ENCODE results near the gene IFFO2.

The IFFO2 gene

DNA sequence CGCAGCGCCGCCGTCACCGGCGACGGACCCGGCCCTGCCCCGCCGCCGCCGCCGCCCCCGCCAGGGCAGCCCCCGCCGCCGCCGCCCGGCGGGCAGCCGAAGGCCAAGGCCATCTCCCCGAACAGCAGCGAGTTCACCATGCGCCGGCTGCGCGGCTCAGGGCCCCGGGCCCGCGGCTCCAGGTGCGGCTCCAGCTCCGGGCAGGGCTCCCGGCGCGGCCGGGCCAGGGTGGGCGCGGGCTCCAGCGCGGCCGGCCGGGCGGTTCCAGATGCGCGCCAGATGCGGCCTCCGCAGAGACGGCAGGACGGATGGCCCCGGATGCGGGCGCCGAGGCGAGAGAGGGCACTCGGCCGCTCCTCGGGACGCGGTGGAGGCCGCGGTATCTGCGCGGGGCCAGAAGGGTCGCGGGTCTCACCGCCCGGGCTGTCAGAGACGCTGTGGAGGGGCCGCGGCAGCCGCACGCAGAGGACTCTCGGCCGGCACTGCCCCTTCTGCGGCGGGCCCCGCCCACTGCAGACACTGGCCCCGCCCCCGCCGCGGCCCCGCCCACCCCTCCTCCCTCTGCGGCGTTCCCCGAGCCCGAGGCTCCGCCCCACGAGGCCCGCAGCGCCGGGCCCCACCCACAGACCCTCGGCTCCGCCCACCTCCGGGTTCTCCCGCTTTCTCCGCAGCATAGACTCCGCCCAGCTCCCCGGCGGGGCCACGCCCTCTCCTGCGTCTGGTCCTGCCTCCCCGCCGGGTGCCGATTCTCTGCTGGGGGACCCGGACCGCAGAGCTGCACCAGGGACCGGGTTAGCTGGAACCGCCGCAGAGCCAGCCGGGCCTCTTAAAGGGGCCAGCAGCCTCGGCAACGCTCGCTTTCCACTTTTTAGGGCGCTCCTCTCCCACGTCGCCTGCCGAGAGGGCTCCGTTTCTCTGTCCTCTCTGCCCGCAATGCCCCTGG, at the start of gene IFFO2:
IFFO2 (minus strand) TSS at position 484 of the 943 bp plus-strand sequence; CDS start at position 140, 344 bp downstream.
- peak; percentile 97 for DNase-seq (ENCODE audit: low spot score)

DNA sequence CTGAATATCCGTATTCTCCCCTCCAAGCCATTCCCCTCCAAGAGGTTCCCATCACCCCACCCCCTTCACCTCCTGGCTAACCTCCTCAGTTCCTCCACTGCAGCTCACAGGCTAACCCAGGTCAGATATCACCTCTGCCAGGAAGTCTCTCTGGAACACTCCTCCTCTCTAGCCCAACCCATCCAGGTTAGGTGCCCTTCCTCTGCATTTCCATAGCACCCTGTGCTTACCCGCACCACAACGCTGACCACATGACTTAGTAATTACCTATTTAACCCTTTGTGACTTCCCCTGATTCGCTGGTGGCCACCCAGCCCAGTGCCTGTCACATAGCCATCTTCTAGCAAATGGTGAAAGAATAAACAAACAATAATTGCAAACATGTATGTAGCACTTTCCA, 49.5 kb upstream of the IFFO2 start:
- no peak for DNase-seq (ENCODE audit: low spot score)

DNA sequence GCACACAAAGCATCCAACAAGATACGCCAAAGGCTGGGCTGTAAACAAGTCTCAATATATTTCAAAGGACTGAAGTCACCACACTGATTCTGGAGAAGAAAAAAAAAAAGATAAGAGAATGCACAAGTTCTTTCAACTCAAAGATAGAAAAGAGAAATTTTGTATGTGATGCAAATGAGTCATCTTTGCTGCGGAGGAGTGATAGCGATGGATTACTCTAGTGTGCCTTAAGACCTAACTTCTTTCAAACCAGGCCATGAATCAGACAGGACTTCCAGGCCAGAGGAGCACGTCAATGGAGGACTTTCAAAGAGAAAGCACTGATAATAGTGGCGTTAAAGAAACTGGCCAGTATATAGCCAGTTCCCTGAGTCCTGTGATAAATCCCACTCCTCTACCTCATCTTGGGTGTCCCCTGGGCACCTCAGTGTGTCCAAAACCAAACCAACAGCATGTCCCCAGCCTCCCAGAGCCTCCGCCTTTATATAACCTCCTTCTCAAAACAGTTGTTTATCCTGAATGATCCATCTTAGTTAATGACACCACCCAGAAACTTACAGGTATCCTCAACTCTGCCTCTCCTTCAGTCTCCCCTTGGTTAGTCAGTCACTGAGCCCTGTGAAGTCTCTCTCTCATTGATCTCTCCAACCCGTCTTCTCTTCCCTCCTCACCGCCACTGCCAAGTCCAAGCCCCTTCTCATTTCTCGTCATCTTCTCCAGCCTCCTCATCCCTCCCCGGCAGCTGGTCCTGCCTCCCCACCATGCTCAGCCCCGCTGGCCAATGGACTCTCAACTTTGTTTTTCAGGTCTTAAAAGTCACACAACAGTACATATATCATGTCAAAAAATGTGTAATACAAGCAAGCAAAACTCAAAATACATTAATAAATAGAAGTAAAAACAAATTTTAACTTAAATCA, 47.2 kb upstream of the IFFO2 start:
- DNase-seq (ENCODE audit: low spot score): no peak

DNA sequence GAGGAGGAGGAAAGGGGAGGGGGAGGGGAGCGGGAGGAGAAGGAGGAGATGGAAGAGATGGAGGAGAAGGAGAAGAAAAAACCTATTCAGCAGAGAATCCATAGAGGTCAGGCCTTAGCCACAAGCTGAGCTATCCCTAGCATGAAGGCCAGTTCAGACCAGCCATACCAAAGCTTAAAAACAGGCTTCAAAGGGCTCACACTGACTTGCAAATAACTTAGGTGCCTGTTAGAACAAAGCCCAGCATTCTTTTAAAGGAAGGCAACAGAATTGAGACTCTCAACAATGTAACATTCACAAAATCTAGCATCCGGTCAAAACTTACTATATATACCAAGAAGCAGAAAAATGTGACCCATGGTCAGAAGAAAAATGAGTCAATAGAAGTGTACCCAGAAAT, 43.6 kb upstream of the IFFO2 start:
- DNase-seq (ENCODE audit: low spot score): no peak

DNA sequence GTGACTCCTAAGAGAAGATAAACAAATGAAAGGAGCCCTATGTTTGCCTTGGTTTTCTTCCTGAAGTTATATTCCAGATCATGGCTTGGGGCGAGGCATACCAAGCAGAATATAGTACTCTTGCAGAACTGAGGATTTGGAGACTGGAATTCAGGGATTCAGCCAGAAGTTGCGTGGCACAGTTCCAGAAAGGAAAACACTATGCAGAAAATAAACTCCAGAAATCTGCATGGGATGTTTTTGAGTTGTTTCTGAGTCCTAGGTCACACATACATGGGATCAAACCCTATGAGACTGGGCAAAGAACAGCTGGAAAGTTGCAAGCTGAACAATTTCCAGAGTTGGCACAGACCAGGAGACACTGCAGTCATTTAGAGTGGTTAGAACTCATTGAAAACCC, 42.9 kb upstream of the IFFO2 start:
- peak; percentile 5 for DNase-seq (ENCODE audit: low spot score)

DNA sequence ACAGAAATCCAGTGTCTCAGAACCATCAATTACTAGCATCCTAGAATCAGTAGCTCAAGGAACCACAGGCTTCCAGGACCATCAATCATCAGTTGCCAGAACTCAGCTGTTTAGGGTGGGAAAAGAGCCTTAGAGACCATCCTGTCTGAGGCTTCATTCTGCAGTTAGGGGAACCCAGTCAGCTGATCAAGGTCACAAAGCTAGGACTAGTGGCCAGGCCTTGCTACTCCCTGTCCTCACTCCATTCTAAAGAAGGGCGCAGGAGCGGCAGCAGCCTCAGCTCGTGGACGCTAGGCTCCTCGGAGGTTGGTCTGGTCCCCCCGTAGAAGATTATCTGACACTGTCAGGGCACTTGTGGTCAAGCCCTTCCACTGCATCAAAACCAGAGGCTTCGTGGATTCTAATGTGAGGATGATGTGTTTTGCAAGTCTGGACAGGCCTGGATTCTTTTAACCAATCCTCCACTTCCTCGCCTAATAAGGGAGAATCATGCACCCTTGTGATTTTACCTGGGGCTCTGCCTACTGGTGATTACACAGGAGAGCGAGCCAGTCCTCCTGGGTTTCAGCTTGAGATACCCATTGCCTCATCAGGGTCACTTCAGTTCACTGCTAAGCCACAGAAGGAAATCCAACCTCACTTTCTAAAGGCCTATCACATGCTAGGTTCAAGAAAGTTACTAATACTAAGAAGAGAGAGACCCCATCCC, 41.7 kb upstream of the IFFO2 start:
- no peak for DNase-seq (ENCODE audit: low spot score)

DNA sequence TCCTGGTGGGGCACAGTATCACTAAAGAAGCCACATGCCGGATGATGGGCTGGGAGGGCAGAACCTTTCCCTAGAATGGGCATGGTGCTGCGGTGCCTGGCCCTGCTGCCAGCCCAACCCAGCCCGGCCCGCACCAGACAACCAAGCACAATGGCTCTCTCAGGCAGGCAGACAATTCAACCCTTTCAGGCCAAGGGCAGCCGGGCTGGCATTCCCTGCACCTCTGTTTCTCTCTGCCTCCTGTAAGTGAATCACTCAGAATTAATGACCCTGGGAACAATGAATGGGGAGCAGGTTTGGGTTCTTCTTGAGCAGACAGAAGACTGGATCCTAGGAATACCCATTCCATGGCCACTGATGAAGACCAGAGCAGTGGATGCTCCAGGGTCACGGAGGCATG, 41.0 kb upstream of the IFFO2 start:
- peak; percentile 96 for DNase-seq (ENCODE audit: low spot score)

DNA sequence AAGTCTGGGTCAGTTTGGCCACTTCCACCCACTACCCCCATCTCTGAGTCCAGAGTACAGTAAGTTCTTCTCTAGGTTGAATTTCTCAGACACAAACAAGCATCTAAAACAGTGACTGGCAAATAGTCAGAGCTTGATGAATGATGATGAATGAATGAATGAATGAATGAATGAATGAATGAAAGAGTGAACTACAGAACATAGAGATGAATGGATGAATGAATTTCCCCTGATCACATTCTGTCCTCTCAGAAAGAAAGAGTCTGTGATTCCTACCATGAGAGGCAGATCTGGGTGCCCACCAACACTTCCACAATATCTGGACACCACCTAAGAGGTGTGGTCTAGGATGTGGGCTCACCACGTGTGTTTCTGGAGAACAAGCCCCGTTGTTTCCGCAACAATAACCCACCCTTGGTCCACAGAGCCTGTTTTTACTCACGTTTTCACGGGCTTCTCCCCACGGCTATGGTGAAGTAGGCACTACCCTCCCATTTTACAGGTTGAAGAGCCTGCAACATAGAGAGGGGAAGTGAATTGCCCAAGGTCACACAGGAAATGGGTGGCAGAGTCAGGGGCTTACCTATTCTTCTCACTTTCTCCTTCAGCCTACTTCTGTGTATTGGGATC, 40.2 kb upstream of the IFFO2 start:
- no peak for DNase-seq (ENCODE audit: low spot score)

DNA sequence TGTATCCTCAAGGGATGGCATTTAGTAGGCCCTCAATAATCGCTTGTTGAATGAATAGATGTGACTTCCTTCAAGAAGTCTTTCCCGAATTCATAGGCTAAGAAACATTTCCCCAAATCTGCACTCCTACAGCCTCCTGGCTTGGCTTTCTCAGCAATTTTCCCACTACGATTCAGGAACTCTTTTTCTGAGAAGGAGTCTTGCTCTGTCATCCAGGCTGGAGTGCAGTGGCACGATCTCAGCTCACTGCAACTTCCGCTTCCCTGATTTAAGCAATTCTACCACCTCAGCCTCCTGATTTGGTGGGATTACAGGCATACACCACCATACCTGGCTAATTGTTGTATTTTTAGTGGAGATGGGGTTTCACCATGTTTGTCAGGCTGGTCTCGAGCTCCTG, 37.9 kb upstream of the IFFO2 start:
- no peak for DNase-seq (ENCODE audit: low spot score)

DNA sequence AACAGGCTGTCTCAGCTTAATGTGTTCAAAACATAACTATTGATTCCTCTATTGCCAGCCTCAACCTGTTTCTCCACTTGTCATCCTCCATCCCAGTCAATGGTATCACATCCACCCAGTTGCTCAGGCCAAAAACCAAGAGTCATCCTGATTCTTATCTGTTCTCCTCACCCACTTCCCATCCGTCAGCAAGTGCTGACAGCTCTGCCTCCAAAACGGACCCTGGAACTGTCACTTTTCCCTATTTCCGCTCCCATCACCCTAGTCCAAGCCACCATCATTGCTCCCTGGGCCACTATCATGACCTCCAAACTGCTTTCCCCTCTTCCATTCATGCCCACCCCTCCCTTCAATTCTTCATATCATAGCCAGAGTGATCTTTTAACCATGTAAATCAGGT, 36.2 kb upstream of the IFFO2 start:
- no peak for DNase-seq (ENCODE audit: low spot score)

DNA sequence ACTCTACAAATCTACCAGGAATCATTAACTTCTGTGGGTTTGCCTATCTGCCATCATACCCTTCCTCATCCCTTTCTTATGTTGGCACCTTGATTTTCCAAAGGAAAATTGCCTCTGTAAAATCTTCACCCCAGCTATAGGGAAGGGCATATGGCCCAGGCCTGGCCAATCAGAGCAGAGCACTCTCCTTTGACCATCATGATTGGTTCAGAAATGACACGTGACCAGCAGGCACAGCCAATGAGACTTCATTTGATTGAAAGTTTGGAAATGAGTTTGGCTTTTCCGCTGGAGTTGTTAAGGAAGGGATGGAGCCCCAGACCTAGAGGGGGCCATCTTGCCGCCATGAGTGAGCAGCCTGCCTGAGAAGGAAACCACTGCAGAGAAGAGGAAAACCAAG, 35.1 kb upstream of the IFFO2 start:
- DNase-seq (ENCODE audit: low spot score): no peak

DNA sequence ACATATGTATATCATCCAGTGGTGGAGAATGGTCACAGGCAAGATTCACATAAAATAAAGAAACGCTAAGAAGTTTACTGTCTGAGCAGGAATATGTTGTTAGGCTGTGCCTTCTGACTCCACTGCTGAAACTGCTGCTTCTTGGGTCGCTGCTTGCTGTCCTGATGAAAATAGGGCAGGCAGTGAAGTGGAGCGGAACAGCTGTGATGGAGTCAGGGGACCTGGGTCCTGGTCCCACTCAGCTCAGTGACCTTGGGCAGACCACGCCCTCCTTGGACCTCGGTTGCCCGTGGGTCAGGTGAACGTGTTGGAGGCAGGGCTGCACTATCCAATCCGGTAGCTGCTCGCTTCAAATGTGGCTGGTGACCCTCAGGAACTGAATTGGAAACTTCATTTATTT, 33.4 kb upstream of the IFFO2 start:
- no peak for DNase-seq (ENCODE audit: low spot score)

DNA sequence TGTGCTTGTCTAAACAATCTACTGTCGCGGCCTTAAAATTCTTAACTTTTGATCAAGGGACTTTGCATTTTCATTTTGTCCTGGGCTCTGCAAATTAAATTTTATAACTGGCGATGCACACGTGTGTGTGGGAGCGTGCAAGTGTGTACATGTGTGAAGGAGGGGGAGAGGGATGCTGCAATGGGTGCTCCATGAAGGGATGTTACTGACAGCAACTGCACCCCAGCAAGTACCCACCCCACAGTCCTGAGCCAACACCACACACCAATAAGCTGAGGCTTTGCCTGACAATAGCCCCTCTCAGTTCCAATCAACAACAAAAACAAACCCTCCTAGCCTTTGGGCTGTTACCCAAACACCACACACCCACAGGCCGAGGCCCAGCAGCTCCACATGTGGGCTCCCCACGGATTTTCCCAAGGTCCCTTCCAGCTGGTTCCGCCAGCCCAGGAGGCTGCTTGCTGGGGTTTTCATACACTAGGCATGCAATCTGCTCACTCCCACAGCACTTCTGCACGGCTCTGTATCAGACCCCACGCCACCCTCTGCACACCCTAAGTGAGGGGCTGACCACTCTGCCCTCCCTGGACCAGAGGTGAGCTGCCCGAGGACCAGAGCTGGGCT, 32.8 kb upstream of the IFFO2 start:
- no peak for DNase-seq (ENCODE audit: low spot score)

DNA sequence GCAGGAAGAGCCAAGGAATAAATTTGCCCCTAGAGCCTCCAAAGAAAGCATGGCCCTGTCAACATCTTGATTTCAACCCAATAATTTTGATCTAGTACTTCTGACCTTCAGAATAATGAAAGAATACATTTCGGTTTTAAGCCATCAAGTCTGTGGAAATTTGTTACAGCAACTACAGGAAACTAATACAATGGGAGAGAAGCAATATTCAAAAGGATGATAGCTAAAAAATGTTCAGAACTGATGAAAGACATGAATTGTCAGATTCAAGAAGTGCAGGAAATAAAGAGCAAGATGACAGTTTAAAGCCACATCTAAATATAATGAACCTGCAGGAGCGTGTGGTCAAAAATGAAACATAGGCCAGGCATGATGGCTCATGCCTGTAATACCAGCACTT, 24.8 kb upstream of the IFFO2 start:
- DNase-seq (ENCODE audit: low spot score): no peak

DNA sequence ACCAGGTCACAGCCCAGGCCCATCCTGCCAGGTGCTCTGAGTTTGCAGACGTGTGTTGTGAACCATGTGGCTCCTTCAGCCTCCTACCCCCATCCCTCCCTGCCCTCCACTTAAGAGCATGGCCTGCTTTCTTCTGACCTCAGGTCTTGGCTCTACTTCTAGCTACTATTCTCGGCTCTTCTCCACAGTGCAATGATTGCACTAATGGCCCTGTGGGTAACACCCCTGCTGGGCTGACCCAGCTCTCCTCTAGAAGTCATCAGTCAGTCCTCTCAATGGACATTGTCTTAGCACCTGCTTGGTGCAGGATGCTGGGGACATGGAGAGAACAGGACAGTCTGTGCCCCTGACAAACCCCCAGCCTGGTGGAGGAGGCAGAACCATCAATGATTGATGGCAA, 22.2 kb upstream of the IFFO2 start:
- no peak for DNase-seq (ENCODE audit: low spot score)

DNA sequence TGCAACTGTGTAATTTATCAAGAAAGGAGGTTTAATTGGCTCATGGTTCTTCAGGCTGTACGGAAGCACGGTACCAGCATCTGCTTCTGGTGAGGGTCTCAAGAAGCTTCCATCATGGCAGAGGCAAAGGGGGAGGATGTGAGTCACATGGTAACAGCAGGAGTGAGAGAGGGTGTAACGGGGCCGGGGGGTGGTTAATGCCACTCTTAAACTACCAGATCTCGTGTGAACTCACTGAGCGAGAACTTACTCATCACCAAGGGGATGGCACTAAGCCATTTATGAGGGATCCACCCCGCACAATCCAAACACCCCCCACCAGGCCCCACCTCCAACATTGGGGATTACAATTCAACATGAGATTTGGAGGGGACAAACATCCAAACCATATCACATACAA, 21.0 kb upstream of the IFFO2 start:
- DNase-seq (ENCODE audit: low spot score): no peak

DNA sequence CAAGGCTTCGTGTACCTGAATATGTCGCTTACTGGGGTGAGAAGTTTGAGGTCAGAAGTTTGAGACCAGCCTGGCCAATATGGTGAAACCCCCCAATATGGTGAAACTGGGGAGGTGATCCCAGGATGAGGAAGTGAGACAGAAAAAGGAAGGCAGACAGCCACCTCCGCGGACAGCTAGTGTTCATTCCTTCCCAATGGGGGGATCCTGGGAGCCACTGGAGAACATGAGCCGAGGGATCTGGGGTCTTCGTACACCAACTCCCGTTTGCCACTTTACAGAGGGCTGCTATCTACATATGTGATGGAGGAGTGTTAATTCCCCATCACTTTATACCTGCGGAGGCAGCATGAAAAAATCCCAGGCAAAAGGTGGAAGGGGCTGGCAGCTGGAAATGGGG, 19.6 kb upstream of the IFFO2 start:
- DNase-seq (ENCODE audit: low spot score): no peak

DNA sequence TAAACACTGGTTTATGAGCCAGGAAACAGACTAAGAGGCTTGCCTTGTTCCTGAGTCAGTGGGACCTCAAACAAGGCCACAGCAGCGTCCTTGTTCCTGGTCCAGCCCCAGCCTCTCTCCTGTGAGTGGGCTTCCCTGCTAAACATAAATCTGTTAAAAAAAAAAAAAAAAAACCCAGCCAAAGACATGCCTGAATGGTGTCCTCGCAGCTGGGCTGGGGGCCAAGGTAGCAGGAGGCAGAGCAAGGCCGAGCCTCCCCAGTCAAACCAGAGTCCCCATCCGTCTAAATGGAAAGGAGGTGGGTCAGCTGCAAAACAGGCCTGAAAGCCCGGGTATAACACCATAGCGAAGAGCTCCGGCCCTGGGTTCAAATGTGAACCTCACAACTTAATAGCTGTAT, 18.1 kb upstream of the IFFO2 start:
- no peak for DNase-seq (ENCODE audit: low spot score)

DNA sequence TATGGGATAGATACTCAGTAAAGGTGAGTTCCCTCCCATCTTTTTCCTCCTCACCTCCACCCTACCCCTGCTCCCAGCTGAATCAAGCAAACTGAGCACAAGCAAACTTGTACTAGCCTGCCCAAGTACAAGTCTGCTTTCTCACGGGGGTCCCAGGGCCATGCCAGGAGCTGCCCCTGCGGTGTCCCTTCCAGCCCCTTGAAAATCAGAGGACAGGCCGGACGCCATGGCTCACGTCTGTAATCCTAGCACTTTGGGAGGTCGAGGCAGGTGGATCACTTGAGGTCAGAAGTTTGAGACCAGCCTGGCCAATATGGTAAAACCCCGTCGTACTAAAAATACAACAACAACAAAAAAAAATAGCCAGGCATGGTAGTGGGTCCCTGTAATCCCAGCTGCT, 17.5 kb upstream of the IFFO2 start:
- DNase-seq (ENCODE audit: low spot score): no peak

DNA sequence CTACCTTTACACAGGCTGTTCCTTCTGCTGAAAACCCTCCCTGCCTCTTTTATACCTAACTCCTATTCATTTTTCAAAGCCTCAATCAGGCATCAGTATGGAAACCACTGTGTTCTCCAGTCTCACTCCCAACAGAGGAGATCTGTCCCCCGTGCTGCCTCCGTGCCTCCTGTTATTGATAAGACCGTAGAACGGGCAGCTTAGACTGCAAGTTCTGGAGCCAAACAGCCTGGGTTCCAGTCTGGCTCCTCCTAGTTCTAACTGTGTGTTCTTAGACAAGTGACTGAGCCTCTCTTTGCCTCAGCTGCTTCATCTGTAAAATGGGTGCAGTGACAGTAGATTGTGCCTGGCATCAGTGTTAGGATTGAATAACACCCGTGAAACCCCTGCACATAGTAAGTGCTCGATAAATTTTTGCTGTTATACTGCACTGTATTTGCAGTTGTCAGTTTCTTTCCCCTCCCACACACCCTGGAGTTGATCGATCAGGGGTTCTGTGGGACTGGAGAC, 17.0 kb upstream of the IFFO2 start:
- no peak for DNase-seq (ENCODE audit: low spot score)

DNA sequence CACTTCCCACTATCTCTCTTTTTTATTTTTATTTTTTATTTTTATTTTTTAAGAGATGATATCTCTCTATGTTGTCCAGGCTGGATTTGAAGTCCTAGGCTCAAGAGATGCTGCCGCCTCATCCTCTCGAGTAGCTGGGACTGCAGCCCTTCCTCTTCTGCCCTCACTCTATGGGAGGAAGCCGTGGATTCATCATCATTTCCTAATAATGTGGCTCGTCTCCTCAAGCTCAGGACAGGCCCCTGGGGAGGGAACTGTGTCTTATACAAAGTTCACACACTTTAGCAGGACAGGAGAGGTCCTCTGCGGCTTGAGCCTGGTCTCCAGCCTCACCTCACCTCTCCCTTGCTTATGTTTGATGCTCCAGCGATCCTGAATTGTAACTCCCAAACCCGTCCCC, 16.5 kb upstream of the IFFO2 start:
- DNase-seq (ENCODE audit: low spot score): no peak

Measured in globus pallidus (tissue), 1 donor.